Liver (tissue), 9 donors: ENCODE data around the gene DOCK2. TPM values are rescaled to one million over a fixed set of nuclear protein-coding genes. Genes with fewer than 3 reads are reported as not detected.

Experiments
- DNase-seq: peaks from one replicate; pipeline ENCODE4 v3.0.0-alpha.2; 2017; ENCODE audit warnings: low spot score
- H3K27ac ChIP-seq, 2 donors: one replicate each; pipeline ENCODE4 v1.7.0; 2013; ENCODE audit warnings: inconsistent platforms in 2 of 2, low read length in 2 of 2, control low read depth in 1 of 2, low read depth in 1 of 2, mild to moderate bottlenecking in 1 of 2
- H3K27me3 ChIP-seq, 4 donors: one replicate each; pipeline versions ENCODE4 v1.6.1 to v1.7.0; 2013; ENCODE audit warnings: low read length in 3 of 4, inconsistent platforms in 1 of 4, mild to moderate bottlenecking in 1 of 4, moderate library complexity in 1 of 4; ENCODE audit not compliant: control insufficient read depth in 4 of 4, insufficient read depth in 4 of 4
- H3K36me3 ChIP-seq, 4 donors: one replicate each; pipeline versions ENCODE4 v1.6.1 to v1.7.0; 2013; ENCODE audit warnings: low read length in 3 of 4, mild to moderate bottlenecking in 3 of 4, low read depth in 1 of 4, moderate library complexity in 1 of 4; ENCODE audit not compliant: control insufficient read depth in 4 of 4, insufficient read depth in 3 of 4
- H3K4me1 ChIP-seq, 4 donors: one replicate each; pipeline versions ENCODE4 v1.6.1 to v1.7.0; 2013; ENCODE audit warnings: low read length in 3 of 4, mild to moderate bottlenecking in 3 of 4, moderate library complexity in 1 of 4; ENCODE audit not compliant: control insufficient read depth in 4 of 4, insufficient read depth in 4 of 4
- H3K4me3 ChIP-seq, 3 donors: one replicate each; pipeline versions ENCODE4 v1.6.1 to v1.7.0; 2013; ENCODE audit warnings: low read length in 3 of 3, control low read depth in 1 of 3, low read depth in 1 of 3, mild to moderate bottlenecking in 1 of 3
- H3K9ac ChIP-seq, 2 donors: one replicate each; pipeline ENCODE4 v1.7.0; 2013; ENCODE audit warnings: low read length in 2 of 2, mild to moderate bottlenecking in 2 of 2, moderate library complexity in 2 of 2, control low read depth in 1 of 2, low read depth in 1 of 2
- H3K9me3 ChIP-seq, 4 donors: one replicate each; pipeline versions ENCODE4 v1.6.1 to v1.7.0; 2013; ENCODE audit warnings: low read length in 3 of 4; ENCODE audit not compliant: control insufficient read depth in 4 of 4
- ATF3 ChIP-seq: IDR thresholded peaks from 2 replicates; pipeline ENCODE4 v1.6.1; 2016; ENCODE audit warnings: antibody characterized with exemption
- CTCF ChIP-seq: fragments of 150-350 bp; IDR thresholded peaks from 2 replicates; pipeline ENCODE4 v1.5.1; 2017; ENCODE audit warnings: improper control_type of control experiment, low read depth, low read length; ENCODE audit not compliant: missing input control
- EGR1 ChIP-seq, 2 donors: IDR thresholded peaks; 2 replicates each; pipeline ENCODE4 v1.6.1; 2016 to 2018; ENCODE audit warnings: antibody characterized with exemption in 2 of 2, low read depth in 2 of 2
- FOXA1 ChIP-seq: IDR thresholded peaks from 2 replicates; pipeline ENCODE4 v1.6.1; 2016; ENCODE audit warnings: antibody characterized with exemption
- FOXA2 ChIP-seq: IDR thresholded peaks from 2 replicates; pipeline ENCODE4 v1.6.1; 2016; ENCODE audit warnings: antibody characterized with exemption
- GABPA ChIP-seq, 2 donors: IDR thresholded peaks in 1 of 2; conservative IDR thresholded peaks in 1 of 2; 2 replicates each; pipeline ENCODE4 v1.6.1; 2016; ENCODE audit warnings: antibody characterized with exemption in 2 of 2, mild to moderate bottlenecking in 1 of 2, moderate library complexity in 1 of 2
- HNF4A ChIP-seq, 2 donors: conservative IDR thresholded peaks; 2 replicates each; pipeline ENCODE4 v1.6.1; 2016; ENCODE audit warnings: antibody characterized with exemption in 2 of 2, mild to moderate bottlenecking in 2 of 2
- HNF4G ChIP-seq: IDR thresholded peaks from 2 replicates; pipeline ENCODE4 v1.6.1; 2016; ENCODE audit warnings: antibody characterized with exemption
- JUND ChIP-seq, 2 donors: IDR thresholded peaks; 2 replicates each; pipeline ENCODE4 v1.6.1; 2016; ENCODE audit warnings: antibody characterized with exemption in 2 of 2
- MAX ChIP-seq: IDR thresholded peaks from 2 replicates; pipeline ENCODE4 v1.6.1; 2016; ENCODE audit warnings: antibody characterized with exemption
- NR2F2 ChIP-seq: IDR thresholded peaks from 2 replicates; pipeline ENCODE4 v1.6.1; 2016; ENCODE audit warnings: antibody characterized with exemption
- RAD21 ChIP-seq, 2 donors: IDR thresholded peaks; 2 replicates each; pipeline ENCODE4 v1.6.1; 2016; ENCODE audit warnings: antibody characterized with exemption in 2 of 2, mild to moderate bottlenecking in 2 of 2
- REST ChIP-seq: IDR thresholded peaks from 2 replicates; pipeline ENCODE4 v1.6.1; 2016; ENCODE audit warnings: antibody characterized with exemption, mild to moderate bottlenecking
- RXRA ChIP-seq, 2 donors: IDR thresholded peaks; 2 replicates each; pipeline ENCODE4 v1.6.1; 2017 to 2018; ENCODE audit warnings: antibody characterized with exemption in 2 of 2, mild to moderate bottlenecking in 1 of 2
- SP1 ChIP-seq: IDR thresholded peaks from 2 replicates; pipeline ENCODE4 v1.6.1; 2018; ENCODE audit warnings: antibody characterized with exemption, mild to moderate bottlenecking
- TAF1 ChIP-seq: conservative IDR thresholded peaks from 2 replicates; pipeline ENCODE4 v1.6.1; 2016; ENCODE audit warnings: antibody characterized with exemption, mild to moderate bottlenecking
- ZBTB33 ChIP-seq: IDR thresholded peaks from 2 replicates; pipeline ENCODE4 v1.6.1; 2016; ENCODE audit warnings: antibody characterized with exemption
- WGBS: extraction: QIAGEN DNeasy Blood & Tissue Kit; methylation state at CpG from one replicate; pipeline ENCODE4 v1.1.7; 2013; 5-methylcytosine and 5-hydroxymethylcytosine counted together
- polyA plus RNA-seq, 2 donors: library from polyadenylated mRNA; stranded (reverse) in 1 of 2; unstranded in 1 of 2; fragments of 200-250 nt in 1 of 2; fragments of >200 nt in 1 of 2; fragmentation: Nextera tagmentation in 1 of 2; extraction: Ambion mirVana in 1 of 2; gene quantifications; one replicate each; pipeline versions ENCODE4 v1.2.1 to v1.2.3, GENCODE V29; 2013 to 2015
- total RNA-seq, 2 donors: library from RNA; depleted of rRNA; stranded (reverse); fragments of >200 nt; gene quantifications; one replicate each; pipeline ENCODE4 v1.2.3, GENCODE V29; 2014
- donor health status: healthy.
- donor health status: healthy.
- donor health status: healthy.
- donor health status: healthy.
- donor health status: healthy.

DOCK2 gene
- total and polyA plus RNA-seq, 4 donors = 2.3 to 26.6 (median 8.2) TPM

GRCh38 chr5:169629847-169630548 is 7.1 kb upstream of the DOCK2 start:
- no peak overlapping the region for H3K9ac ChIP-seq
- DNase-seq = no peak
- no peaks in the 10 kb centered on the region for H3K4me1 ChIP-seq
- no peak for TF ChIP-seq HNF4G
- TF ChIP-seq RAD21 (IDR thresholded peaks at IDR 0.05) = no peak
- TF ChIP-seq TAF1 = no peak
- TF ChIP-seq JUND (IDR thresholded peaks at IDR 0.05) = no peak
- TF ChIP-seq ATF3 = no peak
- TF ChIP-seq REST = no peak
- no peak for TF ChIP-seq SP1
- no peak for TF ChIP-seq MAX
- TF ChIP-seq EGR1 (IDR thresholded peaks at IDR 0.05; ENCODE audit: low read depth in 2 of 2) = no peak
- no peak for TF ChIP-seq FOXA2
- no peak for TF ChIP-seq CTCF
- TF ChIP-seq NR2F2 = no peak
- no peak for TF ChIP-seq FOXA1
- no peak for TF ChIP-seq ZBTB33
- no peak for TF ChIP-seq RXRA (IDR thresholded peaks at IDR 0.05)
- no peak for TF ChIP-seq HNF4A (conservative IDR thresholded peaks at IDR 0.05)
- TF ChIP-seq GABPA (IDR thresholded peaks at IDR 0.05 in 1 of 2, conservative IDR thresholded peaks at IDR 0.05 in 1 of 2) = no peak
- no peak overlapping the region for H3K4me3 ChIP-seq
- H3K9me3 ChIP-seq = no peaks in the 10 kb centered on the region
- WGBS = 76% methylated on average over 6 of the region's 6 CpGs
- no peaks in the 10 kb centered on the region for H3K36me3 ChIP-seq
- H3K27me3 ChIP-seq = no peaks in the 10 kb centered on the region
- H3K27ac ChIP-seq = no peak overlapping the region
